Cardiac atrium fibroblast (primary cell): ENCODE data around the gene KLK11. TPM values are rescaled to one million over a fixed set of nuclear protein-coding genes. Genes with fewer than 3 reads are reported as not detected.

Experiments used
- total RNA-seq: library from RNA; depleted of rRNA; stranded (reverse); fragments of >200 nt; gene quantifications from 2 replicates; pipeline ENCODE4 v1.2.3, GENCODE V29; 2015

The KLK11 gene, protein sequence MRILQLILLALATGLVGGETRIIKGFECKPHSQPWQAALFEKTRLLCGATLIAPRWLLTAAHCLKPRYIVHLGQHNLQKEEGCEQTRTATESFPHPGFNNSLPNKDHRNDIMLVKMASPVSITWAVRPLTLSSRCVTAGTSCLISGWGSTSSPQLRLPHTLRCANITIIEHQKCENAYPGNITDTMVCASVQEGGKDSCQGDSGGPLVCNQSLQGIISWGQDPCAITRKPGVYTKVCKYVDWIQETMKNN
- total RNA-seq, result not detected in 2 replicates

GRCh38 chr19:51026554-51026831 is at the start of gene KLK11:
KLK11 (minus strand) TSS chr19:51026616; CDS start chr19:51025631, 985 bp downstream.

GRCh38 chr19:51064534-51065220 is 38.3 kb upstream of the KLK11 start, which contains the start of gene KLK13:
KLK13 (minus strand) TSS chr19:51065092; CDS start chr19:51065067, 25 bp downstream.

DNA sequence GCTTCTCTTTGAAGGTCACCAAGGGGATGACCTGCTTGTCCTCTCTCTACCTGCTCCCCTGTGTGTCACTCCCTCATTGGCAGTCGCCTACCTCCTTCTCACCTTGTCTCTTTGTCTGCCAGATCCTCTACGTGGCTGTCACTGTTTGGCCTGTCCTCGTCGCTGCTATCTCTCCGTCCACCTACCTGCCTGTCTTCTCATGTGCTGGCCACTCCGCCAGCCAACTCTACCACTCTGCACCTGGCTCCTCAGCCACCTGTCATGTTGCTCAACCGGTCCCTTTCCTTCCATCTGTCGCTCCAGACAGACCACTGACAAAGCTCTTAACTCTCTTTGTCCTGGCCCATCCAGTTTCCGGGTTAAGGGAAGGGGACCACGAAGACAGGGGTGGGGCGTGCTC is 8.3 kb upstream of the KLK11 start, which contains the start of gene KLK12:
Gene KLK12, minus strand, starts transcription at position 299 of the 400 bp plus-strand sequence. CDS start 381 bp downstream, outside the sequence.

GRCh38 chr19:51019544-51019925 is 6.9 kb downstream of the KLK11 start, which contains the start of gene KLK10:
KLK10 (minus strand) TSS chr19:51019709; CDS start chr19:51019130, 579 bp downstream.

DNA sequence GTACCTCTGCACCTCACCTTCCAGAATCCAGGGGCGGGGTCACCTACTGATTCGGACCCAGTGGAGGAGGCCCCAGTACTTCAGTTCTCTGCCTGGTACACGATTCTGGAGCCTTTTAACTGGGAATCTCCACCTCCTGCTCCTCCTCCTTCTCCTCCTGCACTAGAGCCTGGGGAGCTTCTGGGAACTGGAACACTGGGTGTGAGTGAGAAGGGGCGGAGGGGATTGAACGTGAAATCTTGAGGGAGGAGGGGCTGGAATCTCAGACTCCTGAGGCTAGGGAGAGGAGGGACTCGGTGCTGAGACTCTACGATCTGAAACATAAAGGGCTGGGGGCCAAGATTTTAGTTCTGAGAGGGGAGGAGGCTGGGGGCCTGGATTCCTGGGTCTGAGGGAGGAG is 24.9 kb downstream of the KLK11 start, which contains the start of gene KLK8:
Gene KLK8, minus strand, starts transcription at position 90 of the 400 bp plus-strand sequence. CDS start 437 bp downstream, outside the sequence.

GRCh38 chr19:50983625-50984292 is 42.7 kb downstream of the KLK11 start, which contains the start of gene KLK7:
KLK7 (minus strand) TSS chr19:50983917; CDS start chr19:50982399, 1,518 bp downstream.

Other genes with a start within 250 kb of the KLK11 start
- not detected in 2 replicates for gene ACP4, start 236.2 kb downstream of the KLK11 start, total RNA-seq
- not detected in 2 replicates for gene KLK1, start 202.8 kb downstream of the KLK11 start, total RNA-seq
- gene KLK15, start 193.0 kb downstream of the KLK11 start, total RNA-seq, result not detected in 2 replicates
- gene KLK3, start 171.7 kb downstream of the KLK11 start, total RNA-seq, result not detected in 2 replicates
- gene KLK2, start 153.2 kb downstream of the KLK11 start, total RNA-seq, result not detected in 2 replicates
- not detected in 2 replicates for gene KLK4, start 115.2 kb downstream of the KLK11 start, total RNA-seq
- not detected in 2 replicates for gene KLK5, start 73.6 kb downstream of the KLK11 start, total RNA-seq
- not detected in 2 replicates for gene KLK6, start 57.0 kb downstream of the KLK11 start, total RNA-seq
- gene KLK7, start 42.7 kb downstream of the KLK11 start, total RNA-seq, result not detected in 2 replicates
- gene KLK8, start 25.0 kb downstream of the KLK11 start, total RNA-seq, result not detected in 2 replicates
- not detected in 2 replicates for gene KLK10, start 6.9 kb downstream of the KLK11 start, total RNA-seq
- gene KLK12, start 8.4 kb upstream of the KLK11 start, total RNA-seq, result not detected in 2 replicates
- not detected in 2 replicates for gene KLK13, start 38.5 kb upstream of the KLK11 start, total RNA-seq
- not detected in 2 replicates for gene KLK14, start 56.3 kb upstream of the KLK11 start, total RNA-seq
- 8.3 and 12.5 TPM in 2 replicates for gene CTU1, start 81.8 kb upstream of the KLK11 start, total RNA-seq
- gene SIGLEC9, start 98.3 kb upstream of the KLK11 start, total RNA-seq, result not detected in 2 replicates
- gene SIGLEC7, start 115.7 kb upstream of the KLK11 start, total RNA-seq, result not detected in 2 replicates
- not detected in 2 replicates for gene CD33, start 198.5 kb upstream of the KLK11 start, total RNA-seq
- gene SIGLECL1, start 224.5 kb upstream of the KLK11 start, total RNA-seq, result not detected in 2 replicates